Peyer's patch (tissue), 4 donors: ENCODE measurements around the gene BICRAL. TPM values are rescaled to one million over a fixed set of nuclear protein-coding genes. Genes with fewer than 3 reads are reported as not detected.

ENCODE experiments used
- DNase-seq, 3 donors: peaks; one replicate each; pipeline ENCODE4 v3.0.0-alpha.2; 2017 to 2019
- H3K27ac ChIP-seq, 4 donors: fragments of 200-600 bp; sonication (generic); one replicate each; pipeline ENCODE4 v1.5.1; 2016 to 2019
- H3K27me3 ChIP-seq, 2 donors: fragments of 200-600 bp; sonication (generic); one replicate each; pipeline ENCODE4 v1.5.1; 2019
- H3K36me3 ChIP-seq, 3 donors: fragments of 200-600 bp; sonication (generic); one replicate each; pipeline ENCODE4 v1.5.1; 2016 to 2019
- H3K4me1 ChIP-seq, 4 donors: fragments of 200-600 bp; sonication (generic); one replicate each; pipeline ENCODE4 v1.5.1; 2016 to 2019
- H3K4me3 ChIP-seq, 4 donors: fragments of 200-600 bp; sonication (generic); 1 replicate in 3 of 4; 2 replicates in 1 of 4; pipeline ENCODE4 v1.5.1; 2016 to 2019; ENCODE audit warnings: mild to moderate bottlenecking in 1 of 4
- H3K9me3 ChIP-seq, 4 donors: fragments of 200-600 bp; sonication (generic); one replicate each; pipeline ENCODE4 v1.5.1; 2016 to 2019; ENCODE audit warnings: mild to moderate bottlenecking in 1 of 4
- POLR2A ChIP-seq, 2 donors: fragments of 450-650 bp; IDR thresholded peaks; one replicate each; pipeline ENCODE4 v1.5.1; 2017; ENCODE audit warnings: antibody characterized with exemption in 2 of 2, mild to moderate bottlenecking in 2 of 2, moderate library complexity in 2 of 2
- total RNA-seq, 4 donors: library from RNA; depleted of rRNA; stranded (reverse); fragments of >200 nt; gene quantifications; one replicate each; pipeline ENCODE4 v1.1.0, GENCODE V29; 2016
- TF ChIP-seq, protein P1 (sequence below), 6 experiments: fragments of 450-650 bp in 4 of 6; fragments of 200-600 bp in 2 of 6; sonication (generic) in 1 of 6; IDR thresholded peaks; one replicate each; pipeline ENCODE4 v1.5.1; 2017 to 2019; ENCODE audit warnings: antibody characterized with exemption in 6 of 6, mild to moderate bottlenecking in 3 of 6, moderate library complexity in 1 of 6

Gene BICRAL
- total RNA-seq, 4 donors from 2014 or later: 15.3 to 20.1 (median 17.1) TPM

- Histone ChIP-seq H3K4me3 (peak overlapping the region; percentile 75 to 97 (median 82)), H3K27me3 (no peaks in the 10 kb centered on the region), H3K4me1 (peaks cover 3 to 26% (median 12%) of the 10 kb centered on the region in 4 donors), H3K36me3 (no peaks in the 10 kb centered on the region), H3K27ac (peak overlapping the region in 1 of 4 donors; percentile 92), H3K9me3 (no peaks in the 10 kb centered on the region)
- TF ChIP-seq, protein P1, sequence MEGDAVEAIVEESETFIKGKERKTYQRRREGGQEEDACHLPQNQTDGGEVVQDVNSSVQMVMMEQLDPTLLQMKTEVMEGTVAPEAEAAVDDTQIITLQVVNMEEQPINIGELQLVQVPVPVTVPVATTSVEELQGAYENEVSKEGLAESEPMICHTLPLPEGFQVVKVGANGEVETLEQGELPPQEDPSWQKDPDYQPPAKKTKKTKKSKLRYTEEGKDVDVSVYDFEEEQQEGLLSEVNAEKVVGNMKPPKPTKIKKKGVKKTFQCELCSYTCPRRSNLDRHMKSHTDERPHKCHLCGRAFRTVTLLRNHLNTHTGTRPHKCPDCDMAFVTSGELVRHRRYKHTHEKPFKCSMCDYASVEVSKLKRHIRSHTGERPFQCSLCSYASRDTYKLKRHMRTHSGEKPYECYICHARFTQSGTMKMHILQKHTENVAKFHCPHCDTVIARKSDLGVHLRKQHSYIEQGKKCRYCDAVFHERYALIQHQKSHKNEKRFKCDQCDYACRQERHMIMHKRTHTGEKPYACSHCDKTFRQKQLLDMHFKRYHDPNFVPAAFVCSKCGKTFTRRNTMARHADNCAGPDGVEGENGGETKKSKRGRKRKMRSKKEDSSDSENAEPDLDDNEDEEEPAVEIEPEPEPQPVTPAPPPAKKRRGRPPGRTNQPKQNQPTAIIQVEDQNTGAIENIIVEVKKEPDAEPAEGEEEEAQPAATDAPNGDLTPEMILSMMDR (IDR thresholded peaks at IDR 0.05): no peak
- no peak for TF ChIP-seq POLR2A (IDR thresholded peaks at IDR 0.05)
- DNase-seq: no peak
Measured at GRCh38 chr6:42744351-42744893, 37.4 kb upstream of the BICRAL start.

DNA sequence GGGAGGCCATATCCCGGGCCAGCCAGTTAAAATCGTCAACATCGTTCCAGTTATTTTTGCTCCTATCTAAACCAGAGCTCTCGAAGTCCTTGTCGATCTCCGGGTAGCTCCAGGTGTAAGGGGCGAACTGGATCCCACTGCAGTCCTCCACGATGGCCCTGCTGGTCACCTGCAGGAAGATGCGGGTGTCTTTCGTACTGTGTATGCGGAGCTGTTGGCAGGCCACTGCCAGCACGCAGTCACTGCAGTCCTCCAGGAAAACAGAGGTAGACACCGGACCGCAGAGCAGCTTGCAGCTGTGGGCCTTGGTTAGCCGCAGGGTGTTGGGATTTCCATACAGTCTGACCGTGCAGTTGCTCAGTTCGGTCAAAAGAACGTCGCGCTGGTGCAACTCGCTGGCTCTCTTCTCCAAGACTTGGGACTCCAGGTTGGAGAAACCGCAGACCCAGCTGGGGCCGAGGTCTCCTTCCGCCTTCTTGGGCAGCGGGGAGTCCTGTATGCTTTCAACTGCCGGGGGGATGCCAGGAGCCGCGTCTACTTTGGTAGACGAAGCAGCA lies 36.7 kb upstream of the BICRAL start:
- peak in 2 of 3 donors; percentile 26 to 58 for DNase-seq
- Histone ChIP-seq H3K9me3 (no peaks in the 10 kb centered on the region), H3K4me1 (peaks cover 3 to 26% (median 12%) of the 10 kb centered on the region in 4 donors)

DNA sequence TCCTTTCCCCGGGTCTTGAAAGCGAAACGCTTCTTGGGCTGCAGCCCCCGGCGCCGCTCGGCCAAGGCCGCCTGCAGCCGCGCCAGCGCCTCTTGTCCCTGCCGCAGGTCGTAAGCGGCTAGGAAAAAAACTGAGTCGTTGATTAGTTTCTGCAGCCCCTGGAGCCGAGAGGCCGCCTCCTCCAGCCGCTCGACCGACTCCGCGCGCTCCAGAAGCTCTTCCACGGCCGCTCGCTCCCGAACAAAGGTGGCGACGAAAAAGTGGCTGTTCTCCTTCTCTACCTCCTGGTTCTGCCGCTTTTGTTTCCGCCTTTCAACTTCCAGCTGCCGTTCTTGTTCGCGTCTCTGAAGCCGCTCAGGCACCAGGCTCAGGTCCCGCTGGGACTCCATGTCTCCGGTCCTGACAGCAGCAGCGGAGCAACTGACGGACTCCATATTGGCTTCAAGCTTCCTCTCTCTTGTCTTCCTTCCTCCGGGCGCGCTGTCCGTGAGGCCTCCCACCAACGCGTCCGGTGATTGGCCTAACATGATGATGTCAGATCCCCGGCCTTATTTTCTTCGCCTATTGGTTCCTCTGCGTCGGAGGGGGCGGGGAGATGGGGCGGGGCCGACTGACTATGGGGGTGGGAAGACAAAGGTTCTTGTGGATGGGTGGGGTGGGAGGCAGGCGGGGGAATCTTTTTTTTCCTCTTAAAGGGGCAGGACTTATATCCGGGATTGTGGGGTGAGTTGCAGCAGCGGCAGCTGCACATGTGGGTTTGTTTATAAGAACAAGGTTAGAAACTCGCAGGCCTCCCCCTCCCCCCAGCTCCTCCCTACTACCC lies 36.0 kb upstream of the BICRAL start, which contains the start of gene TBCC:
TSS of gene TBCC (minus strand) at position 464 of the 823 bp plus-strand sequence. CDS start at position 434, 30 bp downstream.
- H3K9me3 ChIP-seq: no peaks in the 10 kb centered on the region
- peak; percentile 97 to 98 (median 97) for DNase-seq
- H3K4me1 ChIP-seq: peaks cover 3 to 26% (median 12%) of the 10 kb centered on the region in 4 donors
- no peaks in the 10 kb centered on the region for H3K36me3 ChIP-seq
- peak; percentile 96 to 98 for TF ChIP-seq POLR2A (IDR thresholded peaks at IDR 0.05)
- TF ChIP-seq, protein P1 (IDR thresholded peaks at IDR 0.05): no peak
- H3K27me3 ChIP-seq: no peaks in the 10 kb centered on the region
- H3K4me3 ChIP-seq: peak within 1 kb of the TSS; percentile 75 to 97 (median 82)
- H3K27ac ChIP-seq: peak within 1 kb of the TSS; percentile 90 to 99 (median 95)

More for the DNA sequence above, 36.7 kb upstream of the BICRAL start:
- Histone ChIP-seq H3K27me3 (no peaks in the 10 kb centered on the region), H3K4me3 (peak overlapping the region; percentile 75 to 97 (median 82)), H3K27ac (peak overlapping the region; percentile 83 to 99 (median 95)), H3K36me3 (no peaks in the 10 kb centered on the region)
- TF ChIP-seq, protein P1 (IDR thresholded peaks at IDR 0.05): no peak
- TF ChIP-seq POLR2A (IDR thresholded peaks at IDR 0.05): no peak

DNA sequence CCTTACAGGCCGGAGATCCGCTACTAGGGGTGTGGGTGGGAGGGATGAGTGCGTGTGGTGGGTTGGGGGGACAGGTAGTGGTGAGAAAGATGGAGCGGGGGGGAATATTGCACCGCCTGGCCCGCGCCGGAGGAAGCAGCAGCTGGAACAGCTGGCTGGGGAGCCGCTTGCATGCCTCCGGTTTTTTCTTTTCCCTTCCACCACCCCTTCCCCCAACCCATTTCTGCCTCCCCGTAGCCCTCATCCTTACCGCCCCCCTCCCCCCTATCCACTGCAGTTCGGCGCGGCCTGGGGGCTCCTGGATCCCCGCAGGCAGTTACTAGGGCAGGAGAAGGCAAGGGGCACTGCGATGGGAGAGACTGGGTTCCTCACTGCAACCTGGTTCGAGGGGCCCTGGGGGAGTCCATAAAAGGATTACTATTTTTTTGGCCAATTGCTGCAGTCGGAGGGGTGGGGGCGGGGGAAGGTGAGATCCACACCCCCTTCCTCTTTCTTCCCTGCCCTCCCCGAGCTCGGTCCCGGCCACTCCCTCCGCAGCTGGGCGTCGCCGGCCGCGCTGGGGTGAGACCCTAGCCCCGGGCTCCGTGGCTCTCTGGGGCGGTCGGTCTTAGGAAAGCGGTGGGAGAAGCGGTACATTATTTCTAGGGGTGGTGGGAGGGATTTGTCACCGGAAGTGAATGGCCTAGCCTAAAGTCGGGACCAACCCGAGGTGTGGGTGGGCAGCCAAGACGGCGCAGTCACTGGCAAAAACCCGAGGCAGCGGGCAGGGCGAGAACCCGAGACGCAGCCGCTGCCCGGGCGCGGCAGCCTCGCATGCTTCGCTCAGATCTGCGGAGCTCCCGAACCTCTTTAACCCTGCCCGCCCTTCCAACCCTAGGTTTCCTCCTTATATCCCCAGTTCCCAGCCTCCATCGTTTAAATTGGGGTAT lies 35.1 kb upstream of the BICRAL start:
- H3K36me3 ChIP-seq: no peaks in the 10 kb centered on the region
- H3K4me1 ChIP-seq: peaks cover 3 to 26% (median 12%) of the 10 kb centered on the region in 4 donors
- DNase-seq: peak; percentile 83 to 93 (median 90)
- H3K4me3 ChIP-seq: peak overlapping the region; percentile 75 to 97 (median 82)
- peak overlapping the region; percentile 90 to 99 (median 92) for H3K27ac ChIP-seq
- H3K27me3 ChIP-seq: no peaks in the 10 kb centered on the region
- TF ChIP-seq POLR2A (IDR thresholded peaks at IDR 0.05): peak; percentile 77 to 81
- TF ChIP-seq, protein P1 (IDR thresholded peaks at IDR 0.05): no peak
- H3K9me3 ChIP-seq: no peaks in the 10 kb centered on the region
